NCI-H146 treated with DMSO at 0.1 percent for 48 hours (cell line): ENCODE results near the gene SMOC2.
A peak's percentile ranks its signal among the peaks of the same experiment; 100 is the strongest.

ENCODE experiments used
- DNase-seq: peaks from one replicate; lab custom pipeline; 2025; ENCODE audit not compliant: unreplicated experiment; lab: John Stamatoyannopoulos, UW

Gene SMOC2

GRCh38 chr6:168415098-168415992 is 25.6 kb upstream of the SMOC2 start:
- DNase-seq: no peak

- DNase-seq: no peak
Observed at GRCh38 chr6:168415993-168416530, 24.9 kb upstream of the SMOC2 start.

GRCh38 chr6:168416531-168416930 is 24.5 kb upstream of the SMOC2 start:
- no peak for DNase-seq

GRCh38 chr6:168417191-168417590 is 23.8 kb upstream of the SMOC2 start:
- DNase-seq: peak; percentile 74

GRCh38 chr6:168417679-168418557 is 23.1 kb upstream of the SMOC2 start:
- DNase-seq: no peak

- DNase-seq: no peak
Observed at GRCh38 chr6:168418711-168419121, 22.3 kb upstream of the SMOC2 start.

GRCh38 chr6:168419569-168419968 is 21.4 kb upstream of the SMOC2 start:
- DNase-seq: no peak

GRCh38 chr6:168420084-168420483 is 20.9 kb upstream of the SMOC2 start:
- DNase-seq: no peak

- no peak for DNase-seq
Observed at GRCh38 chr6:168420706-168421105, 20.3 kb upstream of the SMOC2 start.

- DNase-seq: no peak
Observed at GRCh38 chr6:168427184-168427583, 13.8 kb upstream of the SMOC2 start.

- peak; percentile 42 for DNase-seq
Observed at GRCh38 chr6:168428052-168428826, 12.7 kb upstream of the SMOC2 start.

- DNase-seq: no peak
Observed at GRCh38 chr6:168428863-168429262, 12.1 kb upstream of the SMOC2 start.

GRCh38 chr6:168432196-168432595 is 8.8 kb upstream of the SMOC2 start:
- no peak for DNase-seq

- no peak for DNase-seq
Observed at GRCh38 chr6:168433898-168434297, 7.1 kb upstream of the SMOC2 start.

- no peak for DNase-seq
Observed at GRCh38 chr6:168434505-168434904, 6.5 kb upstream of the SMOC2 start.

- no peak for DNase-seq
Observed at GRCh38 chr6:168437751-168438150, 3.2 kb upstream of the SMOC2 start.

- no peak for DNase-seq
Observed at GRCh38 chr6:168438783-168439520, 2.0 kb upstream of the SMOC2 start.

GRCh38 chr6:168439794-168440450 is 1.1 kb upstream of the SMOC2 start:
- DNase-seq: no peak
